DND-41 (cell line): ENCODE data around the gene ADAMTS19.

ENCODE experiments used
- EZH2 ChIP-seq: IDR thresholded peaks from 3 replicates; pipeline ENCODE4 v1.6.1; 2012; ENCODE audit warnings: borderline replicate concordance, low read depth, mild to moderate bottlenecking, moderate library complexity, low read length, inconsistent platforms; ENCODE audit not compliant: severe bottlenecking
- TF ChIP-seq, protein P1 (sequence below): IDR thresholded peaks from 2 replicates; pipeline ENCODE4 v1.5.1; 2012; ENCODE audit warnings: borderline replicate concordance, low read length, moderate library complexity, mild to moderate bottlenecking; ENCODE audit not compliant: poor library complexity, severe bottlenecking; ENCODE audit errors: extremely low read depth

- TF ChIP-seq, protein P1, sequence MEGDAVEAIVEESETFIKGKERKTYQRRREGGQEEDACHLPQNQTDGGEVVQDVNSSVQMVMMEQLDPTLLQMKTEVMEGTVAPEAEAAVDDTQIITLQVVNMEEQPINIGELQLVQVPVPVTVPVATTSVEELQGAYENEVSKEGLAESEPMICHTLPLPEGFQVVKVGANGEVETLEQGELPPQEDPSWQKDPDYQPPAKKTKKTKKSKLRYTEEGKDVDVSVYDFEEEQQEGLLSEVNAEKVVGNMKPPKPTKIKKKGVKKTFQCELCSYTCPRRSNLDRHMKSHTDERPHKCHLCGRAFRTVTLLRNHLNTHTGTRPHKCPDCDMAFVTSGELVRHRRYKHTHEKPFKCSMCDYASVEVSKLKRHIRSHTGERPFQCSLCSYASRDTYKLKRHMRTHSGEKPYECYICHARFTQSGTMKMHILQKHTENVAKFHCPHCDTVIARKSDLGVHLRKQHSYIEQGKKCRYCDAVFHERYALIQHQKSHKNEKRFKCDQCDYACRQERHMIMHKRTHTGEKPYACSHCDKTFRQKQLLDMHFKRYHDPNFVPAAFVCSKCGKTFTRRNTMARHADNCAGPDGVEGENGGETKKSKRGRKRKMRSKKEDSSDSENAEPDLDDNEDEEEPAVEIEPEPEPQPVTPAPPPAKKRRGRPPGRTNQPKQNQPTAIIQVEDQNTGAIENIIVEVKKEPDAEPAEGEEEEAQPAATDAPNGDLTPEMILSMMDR: no peak
- TF ChIP-seq EZH2: no peak
Observed at GRCh38 chr5:129554134-129554904, 94.2 kb downstream of the ADAMTS19 start.
